GM12878 (cell line): Measurements from ENCODE around the gene DNAI4. TPM values are rescaled to one million over a fixed set of nuclear protein-coding genes. Genes with fewer than 3 reads are reported as not detected.

Experiments
- ATAC-seq: fragments of 200-7000 bp; cut with Tn5 transposase; 3 replicates; pipeline ENCODE4 v1.9.1; 2020; ENCODE audit warnings: mild to moderate bottlenecking, moderate library complexity
- Bru-seq: library from RNA; stranded (reverse); fragments of 400-500 nt; gene quantifications from one replicate; lab custom pipeline; 2021; lab: Mats Ljungman, UMichigan
- BruChase-seq, 2 experiments: library from RNA; stranded (reverse); fragments of 400-500 nt; gene quantifications; one replicate each; lab custom pipeline; 2021; lab: Mats Ljungman, UMichigan
- BruUV-seq: library from RNA; stranded (reverse); fragments of 400-500 nt; replicated peaks from 2 replicates; lab custom pipeline; 2021; lab: Mats Ljungman, UMichigan
- CTCF ChIA-PET: fragments of 300-600 bp; sonication (Branson Sonifier 250); formaldehyde crosslinking; extraction: SDS; loops from one replicate; lab custom pipeline; 2021; ENCODE audit warnings: inconsistent platforms; lab: Yijun Ruan, JAX
- POLR2A ChIA-PET: fragments of 350-600 bp; formaldehyde crosslinking; extraction: SDS; loops from one replicate; lab custom pipeline; 2021; ENCODE audit warnings: inconsistent platforms; lab: Charles Lee
- RAD21 ChIA-PET: fragments of 300-600 bp; sonication (Branson Sonifier 250); formaldehyde crosslinking; loops from one replicate; lab custom pipeline; 2023; ENCODE audit warnings: antibody characterized with exemption; ENCODE audit not compliant: unreplicated experiment; lab: Charles Lee
- SMC1A ChIA-PET: fragments of 300-600 bp; sonication (Branson Sonifier 250); formaldehyde crosslinking; loops from one replicate; lab custom pipeline; 2023; ENCODE audit not compliant: unreplicated experiment, uncharacterized antibody; lab: Charles Lee
- DNase-seq: peaks from one replicate; pipeline ENCODE4 v3.0.0-alpha.2; 2011; ENCODE audit warnings: low read depth, low spot score
- FAIRE-seq: peaks from 3 replicates; lab custom pipeline; 2011; peaks lifted over from hg19 to GRCh38; lab: Jason Lieb, UNC
- H2AFZ ChIP-seq: 2 replicates; pipeline ENCODE4 v1.6.0; 2011; ENCODE audit warnings: low read depth, low read length, control low read depth; ENCODE audit not compliant: control insufficient read depth
- H3K27ac ChIP-seq: 2 replicates; pipeline ENCODE4 v1.5.1; 2011; ENCODE audit warnings: control low read depth; ENCODE audit not compliant: control insufficient read depth, insufficient read depth
- H3K27me3 ChIP-seq, 2 experiments: replicated peaks in 1 of 2; 2 replicates each; pipeline versions ENCODE4 v1.6.0 to v1.6.1; 2011; ENCODE audit warnings: low read length in 1 of 2; ENCODE audit not compliant: control insufficient read depth in 2 of 2, insufficient read depth in 2 of 2
- H3K36me3 ChIP-seq, 2 experiments: 2 replicates each; pipeline ENCODE4 v1.5.1; 2011; ENCODE audit warnings: low read length in 1 of 2; ENCODE audit not compliant: control insufficient read depth in 2 of 2, insufficient read depth in 2 of 2
- H3K4me1 ChIP-seq: 2 replicates; pipeline ENCODE4 v1.6.1; 2011; ENCODE audit warnings: mild to moderate bottlenecking, low read length, moderate library complexity, mixed read lengths; ENCODE audit not compliant: control insufficient read depth, insufficient read depth
- H3K4me2 ChIP-seq: 2 replicates; pipeline ENCODE4 v1.6.0; 2011; ENCODE audit warnings: control low read depth; ENCODE audit not compliant: control insufficient read depth, insufficient read depth
- H3K4me3 ChIP-seq: fragments of 200-600 bp; sonication (generic); 2 replicates; pipeline ENCODE4 v1.5.1; 2016
- H3K79me2 ChIP-seq: 2 replicates; pipeline ENCODE4 v1.6.0; 2011; ENCODE audit warnings: low read length; ENCODE audit not compliant: control insufficient read depth, insufficient read depth
- H3K9ac ChIP-seq: 2 replicates; pipeline ENCODE4 v1.8.0; 2011; ENCODE audit warnings: low read length, control low read depth, mixed read lengths; ENCODE audit not compliant: control insufficient read depth, insufficient read depth
- H3K9me3 ChIP-seq: replicated peaks from 3 replicates; pipeline ENCODE4 v1.5.1; 2011; ENCODE audit warnings: mild to moderate bottlenecking, low read length; ENCODE audit not compliant: control insufficient read depth, insufficient read depth
- H4K20me1 ChIP-seq: 2 replicates; pipeline ENCODE4 v1.6.0; 2011; ENCODE audit not compliant: control insufficient read depth, insufficient read depth
- ASH2L ChIP-seq: fragments of 300-600, 200-600 bp; sonication (generic); IDR thresholded peaks from 2 replicates; pipeline ENCODE4 v1.6.1; 2017; ENCODE audit warnings: low read depth, mild to moderate bottlenecking, borderline replicate concordance
- BACH1 ChIP-seq: fragments of 450-650 bp; IDR thresholded peaks from 2 replicates; pipeline ENCODE4 v1.6.1; 2017; ENCODE audit warnings: mild to moderate bottlenecking, borderline replicate concordance
- CBFB ChIP-seq: IDR thresholded peaks from 2 replicates; pipeline ENCODE4 v1.6.1; 2016; ENCODE audit warnings: antibody characterized with exemption, low read depth
- CHD1 ChIP-seq: IDR thresholded peaks from 2 replicates; pipeline ENCODE4 v1.6.1; 2012; ENCODE audit warnings: low read depth, low read length, improper control_type of control experiment
- EED ChIP-seq: sonication (generic); IDR thresholded peaks from 2 replicates; pipeline ENCODE4 v1.6.1; 2016; ENCODE audit warnings: antibody characterized with exemption, low read depth
- LARP7 ChIP-seq: fragments of 450-650 bp; IDR thresholded peaks from 2 replicates; pipeline ENCODE4 v1.6.1; 2017; ENCODE audit warnings: mild to moderate bottlenecking
- NR2F1 ChIP-seq: fragments of 450-650 bp; conservative IDR thresholded peaks from 2 replicates; pipeline ENCODE4 v1.6.1; 2017; ENCODE audit warnings: mild to moderate bottlenecking
- SMC3 ChIP-seq: IDR thresholded peaks from 2 replicates; pipeline ENCODE4 v1.6.1; 2011; ENCODE audit warnings: low read length, improper control_type of control experiment, borderline replicate concordance
- STAT1 ChIP-seq: fragments of 450-650 bp; conservative IDR thresholded peaks from 2 replicates; pipeline ENCODE4 v1.6.1; 2014; ENCODE audit warnings: antibody characterized with exemption, mild to moderate bottlenecking
- SUPT20H ChIP-seq: IDR thresholded peaks from 2 replicates; pipeline ENCODE4 v1.6.1; 2011; ENCODE audit warnings: low read depth, mild to moderate bottlenecking, low read length, moderate library complexity, borderline replicate concordance; ENCODE audit not compliant: control insufficient read depth
- WGBS: methylation state at CpG from one replicate; pipeline ENCODE4 v1.1.6; 2016; ENCODE audit warnings: low lambda C conversion rate; ENCODE audit not compliant: insufficient replicate concordance, insufficient coverage; ENCODE audit errors: missing lambda C conversion rate; 5-methylcytosine and 5-hydroxymethylcytosine counted together
- in situ Hi-C: fragments of 300-500 bp; cut with MboI; formaldehyde crosslinking; loops from 9 replicates; pipeline ENCODE4 v1.14.3; 2018; ENCODE audit warnings: mixed read lengths
- intact Hi-C: fragments of 100-400 bp; cut with micrococcal nuclease; formaldehyde crosslinking; loops from one replicate; pipeline ENCODE4 v1.14.2; 2022; ENCODE audit not compliant: unreplicated experiment
- long read RNA-seq, 2 experiments: library from polyadenylated mRNA; unstranded; transcript quantifications; one replicate each; pipeline ENCODE4 v2.0.0, GENCODE V29; 2019 to 2020
- polyA minus RNA-seq, 3 experiments: library from RNA; depleted of rRNA, polyadenylated mRNA; stranded (reverse); fragments of >200 nt; gene quantifications; 2 replicates each; pipeline ENCODE4 v1.2.3, GENCODE V29; 2011
- polyA plus RNA-seq, 11 experiments: library from polyadenylated mRNA; depleted of rRNA in 4 of 11; unstranded in 6 of 11; stranded (reverse) in 5 of 11; fragments of >200 nt; fragmentation: Nextera tagmentation in 4 of 11; fragmentation: Illumina TruSeq in 1 of 11; extraction: Ambion mirVana in 4 of 11; extraction: Trizol in 1 of 11; gene quantifications; 1 replicate in 1 of 11; 2 replicates in 10 of 11; pipeline versions ENCODE4 v1.2.1 to v1.2.3, GENCODE V29; 2011 to 2016; ENCODE audit warnings: inconsistent platforms in 2 of 11, missing spikeins in 2 of 11, low read depth in 1 of 11
- total RNA-seq, 4 experiments: library from RNA; depleted of rRNA in 3 of 4; stranded (reverse); fragments of >200 nt in 3 of 4; fragmentation: Illumina TruSeq in 1 of 4; extraction: Trizol in 1 of 4; gene quantifications; 2 replicates each; pipeline versions ENCODE4 v1.2.1 to v1.2.3, GENCODE V29; 2013 to 2021

Gene DNAI4, protein sequence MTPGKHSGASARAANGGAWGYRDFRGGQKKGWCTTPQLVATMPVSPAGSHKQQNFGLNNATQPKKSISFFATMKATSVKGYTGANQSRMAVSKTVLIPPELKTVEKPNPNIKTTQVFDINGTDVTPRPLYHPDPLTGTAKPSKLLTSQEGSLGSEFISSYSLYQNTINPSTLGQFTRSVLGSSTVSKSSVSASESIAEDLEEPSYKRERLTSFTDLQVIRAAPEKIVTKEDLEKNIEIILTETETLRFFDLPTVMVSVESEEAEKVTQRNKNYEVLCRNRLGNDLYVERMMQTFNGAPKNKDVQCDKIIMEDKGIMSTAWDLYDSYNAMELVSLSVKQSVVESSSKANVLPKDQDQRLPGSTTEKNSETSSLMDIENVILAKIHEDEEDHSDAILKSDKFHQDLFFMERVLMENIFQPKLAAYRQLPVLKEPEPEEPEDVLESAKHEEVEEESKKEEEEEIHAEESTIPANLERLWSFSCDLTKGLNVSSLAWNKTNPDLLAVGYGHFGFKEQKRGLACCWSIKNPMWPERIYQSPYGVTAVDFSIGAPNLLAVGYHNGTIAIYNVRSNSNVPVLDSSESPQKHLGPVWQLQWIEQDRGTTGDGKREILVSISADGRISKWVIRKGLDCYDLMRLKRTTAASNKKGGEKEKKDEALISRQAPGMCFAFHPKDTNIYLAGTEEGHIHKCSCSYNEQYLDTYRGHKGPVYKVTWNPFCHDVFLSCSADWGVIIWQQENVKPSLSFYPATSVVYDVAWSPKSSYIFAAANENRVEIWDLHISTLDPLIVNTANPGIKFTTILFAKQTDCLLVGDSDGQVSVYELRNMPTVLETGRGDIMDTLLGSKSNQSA
- 0.19 TPM in 1 of 2 replicates, not detected in the other for total RNA-seq (2013; cell fraction: nucleolus; rRNA removed)
- total RNA-seq (2014; rRNA removed) (0.16 TPM in 1 of 2 replicates, not detected in the other), total RNA-seq (2014; rRNA removed; fragmentation: Illumina TruSeq; extraction: Trizol) (0.23 and 0.27 TPM in 2 replicates), total RNA-seq (2021) (0.46 and 0.77 TPM in 2 replicates), polyA plus RNA-seq (2011; rRNA removed) (0.24 and 0.98 TPM in 2 replicates), polyA plus RNA-seq (2014; fragmentation: Illumina TruSeq; extraction: Trizol) (0.10 and 0.13 TPM in 2 replicates), polyA plus RNA-seq (2014; fragmentation: Nextera tagmentation; extraction: Ambion mirVana) (under 1 TPM; 0.15 to 0.21 TPM), polyA plus RNA-seq (2014; rRNA removed) (0.15 and 0.27 TPM in 2 replicates), polyA plus RNA-seq (2016; fragmentation: Nextera tagmentation; extraction: Ambion mirVana) (1 to 10 TPM; 1.2 to 2.3 TPM), polyA minus RNA-seq (2011; rRNA and poly(A)+ RNA removed) (not detected in 2 replicates), Bru-seq, nascent RNA (percentile 28 among the genes with signal in this experiment), BruChase-seq, experiment 1, labeled RNA remaining after a 6-hour chase (percentile 27 among the genes with signal in this experiment), BruChase-seq, experiment 2, labeled RNA remaining after a 2-hour chase (percentile 23 among the genes with signal in this experiment)
- polyA plus RNA-seq (2011; ENCODE audit: low read depth) = not detected
- polyA plus RNA-seq (2011; cell fraction: cytosol; rRNA removed) = 0.09 TPM in 1 of 2 replicates, not detected in the other
- 0.13 TPM in 1 of 2 replicates, not detected in the other for polyA plus RNA-seq (2011; cell fraction: nucleus; rRNA removed)
- polyA plus RNA-seq (2012) = 0.08 and 0.22 TPM in 2 replicates
- polyA minus RNA-seq (2011; cell fraction: cytosol; rRNA and poly(A)+ RNA removed) = not detected in 2 replicates
- polyA minus RNA-seq (2011; cell fraction: nucleus; rRNA and poly(A)+ RNA removed) = 0.10 TPM in 1 of 2 replicates, not detected in the other
- long read RNA-seq, experiment 1, partial matches to known transcripts = 0 of 1 reads
- long read RNA-seq, experiment 1, other reads (novel, unspliced or antisense) = 1 of 1 reads
- long read RNA-seq, experiment 2, partial matches to known transcripts = 0 of 2 reads
- long read RNA-seq, experiment 2, other reads (novel, unspliced or antisense) = 1 of 2 reads

DNA sequence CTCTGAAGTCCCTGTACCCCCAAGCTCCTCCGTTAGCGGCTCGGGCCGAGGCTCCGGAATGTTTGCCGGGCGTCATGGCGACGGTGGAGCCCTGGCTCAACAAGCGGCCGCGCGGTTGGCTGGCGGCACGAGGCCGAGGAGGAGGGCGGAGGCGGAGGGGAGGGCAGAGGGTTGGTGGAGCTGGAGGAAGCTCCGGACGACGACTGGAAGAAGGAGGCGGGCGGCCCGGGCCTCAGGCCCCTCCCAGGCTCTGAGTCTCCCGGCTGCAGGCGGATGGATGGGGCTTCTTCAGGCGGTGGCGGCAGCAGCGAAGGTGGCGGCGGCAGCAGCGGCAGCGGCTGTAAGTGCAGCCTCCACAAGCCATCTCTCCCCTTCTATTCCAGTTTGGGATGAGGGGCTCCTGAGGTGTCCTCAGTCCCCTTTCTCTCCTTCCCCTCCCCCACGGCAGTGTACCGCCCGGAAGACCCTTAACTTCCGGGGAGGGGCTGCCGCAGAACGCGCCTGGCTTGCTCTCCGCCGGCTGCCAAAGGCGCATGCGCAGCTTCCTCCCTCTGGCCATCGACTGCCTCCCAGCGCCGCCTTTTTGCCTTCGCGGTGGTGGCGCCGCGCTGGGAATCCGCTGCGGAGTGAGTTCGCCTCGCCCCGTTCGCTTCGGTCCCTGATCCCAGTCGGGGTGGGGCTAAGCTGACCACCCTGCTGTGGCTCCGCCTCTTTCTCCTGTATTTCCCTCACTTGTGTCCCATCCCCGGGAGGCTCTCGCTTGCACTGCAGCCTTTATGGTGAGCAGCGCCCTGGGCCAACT lies at the start of gene DNAI4, which contains the start of gene MIER1:
Gene DNAI4 (minus strand): TSS at position 101 of the 802 bp plus-strand sequence. CDS start 25 bp downstream, at position 76.
Gene MIER1 (plus strand): TSS at position 235 of the 802 bp plus-strand sequence. CDS start 39 bp downstream, at position 274.
- H2AFZ ChIP-seq = peak within 1 kb of the TSS; percentile 96
- H3K9ac ChIP-seq = peak within 1 kb of the TSS; percentile 66
- no peaks in the 10 kb centered on the region for H3K27me3 ChIP-seq
- FAIRE-seq = peak; percentile 80
- BruUV-seq = no TSS peak
- H3K4me3 ChIP-seq = peak within 1 kb of the TSS; percentile 79
- peak; percentile 96 for ATAC-seq
- no peaks in the 10 kb centered on the region for H4K20me1 ChIP-seq
- WGBS = under 1% methylated on average over 51 of the region's 64 CpGs
- H3K79me2 ChIP-seq = peaks cover 56% of the 10 kb centered on the region
- SMC1A ChIA-PET = interaction anchor here (0.9 to 2.1 kb wide), 5 partner anchors 35 to 507 kb away, joined by 3 to 7 read pairs (median 4); no protein-coding TSS in a partner anchor
- intact Hi-C loops (loop anchor here (5.0 kb wide), 2 partner anchors 127 to 158 kb away; partner anchors contain the start of gene SLC35D1), in situ Hi-C loops (loop anchor here (25.0 kb wide), 2 partner anchors 538 to 663 kb away; no protein-coding TSS in a partner anchor)
- peaks cover 10% of the 10 kb centered on the region; the same call in 1 of the 2 replicates for H3K4me1 ChIP-seq
- peak within 1 kb of the TSS; percentile 83 for H3K27ac ChIP-seq
- H3K36me3 ChIP-seq = no peaks in the 10 kb centered on the region
- POLR2A ChIA-PET = interaction anchor here (0.6 to 2.1 kb wide), 5 partner anchors 9 to 761 kb away, joined by 3 to 13 read pairs (median 9); partner anchors contain the start of gene IL23R
- peak within 1 kb of the TSS; percentile 90 for H3K4me2 ChIP-seq
- CTCF ChIA-PET = interaction anchor here (1.0 to 2.5 kb wide), 6 partner anchors 10 to 836 kb away, joined by 3 to 7 read pairs (median 3); no protein-coding TSS in a partner anchor
- H3K9me3 ChIP-seq = no peaks in the 10 kb centered on the region; the same call in 2 of the 3 replicates
- RAD21 ChIA-PET = interaction anchor here (0.5 to 3.0 kb wide), 9 partner anchors 9 to 290 kb away, joined by 3 to 12 read pairs (median 3); no protein-coding TSS in a partner anchor
- peak; percentile 87 for DNase-seq
- TF ChIP-seq LARP7 (peak; percentile 51; the same call in 1 of the 2 replicates), NR2F1 (peak; percentile 67), EED (0 out of 2 replicates have a peak, but pooled peaks have one; percentile 17), CHD1 (no peak), CBFB (peak; percentile 41; the same call in 1 of the 2 replicates), BACH1 (peak; percentile 45; the same call in 1 of the 2 replicates), STAT1 (0 out of 2 replicates have a peak, but pooled peaks have one; percentile 50), SMC3 (peak; percentile 2; the same call in 1 of the 2 replicates), ASH2L (0 out of 2 replicates have a peak, but pooled peaks have one; percentile 56), SUPT20H (no peak)
